ENCODE data around the gene OR1S1.
"Not testable (repeated sequence)": the region's sequence is repeated elsewhere in the genome, so short reads cannot be mapped to it uniquely, and the experiment has no call there.

The OR1S1 gene

DNA sequence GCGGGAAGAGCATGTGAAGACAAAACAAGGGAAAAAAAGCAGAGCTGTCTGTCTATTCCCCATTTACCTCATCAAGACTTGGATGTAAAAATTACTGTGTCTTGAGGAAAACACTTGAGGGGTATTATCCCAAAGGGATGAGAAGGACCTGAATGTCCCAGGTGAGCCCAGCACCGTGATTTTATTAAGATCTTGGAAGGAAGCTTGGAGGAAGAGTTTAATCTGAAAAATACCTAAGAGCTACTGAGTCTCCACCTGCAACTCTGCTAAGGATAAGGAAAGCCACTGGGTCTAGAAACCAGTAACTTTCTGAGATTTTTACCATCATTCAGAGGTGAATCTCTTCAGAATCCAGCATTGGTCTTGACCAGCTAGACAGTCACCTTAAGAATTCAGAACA is at the start of gene OR1S1:
OR1S1 (plus strand) TSS at position 301 of the 400 bp plus-strand sequence.
- DNase-seq, result not testable (repeated sequence)

DNA sequence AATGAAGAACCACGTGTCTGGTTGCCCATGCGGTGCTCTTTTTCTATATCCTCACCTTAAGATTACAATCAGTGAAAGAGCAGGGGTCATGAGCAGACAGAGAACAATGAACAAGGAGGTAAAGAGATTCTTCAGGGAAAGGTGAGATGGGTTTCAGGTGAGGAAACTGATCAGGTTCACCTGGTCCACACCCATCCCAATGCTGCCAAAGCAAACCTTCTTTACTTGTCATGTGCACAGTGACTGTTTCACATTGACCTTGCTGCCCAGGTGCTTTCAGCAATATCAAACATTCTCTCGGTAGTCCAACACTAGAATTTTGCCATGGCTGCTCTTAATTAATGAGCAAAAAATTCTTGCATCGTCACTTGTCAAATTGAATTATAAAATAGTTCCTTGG is 48.1 kb upstream of the OR1S1 start:
- DNase-seq, result no peak

DNA sequence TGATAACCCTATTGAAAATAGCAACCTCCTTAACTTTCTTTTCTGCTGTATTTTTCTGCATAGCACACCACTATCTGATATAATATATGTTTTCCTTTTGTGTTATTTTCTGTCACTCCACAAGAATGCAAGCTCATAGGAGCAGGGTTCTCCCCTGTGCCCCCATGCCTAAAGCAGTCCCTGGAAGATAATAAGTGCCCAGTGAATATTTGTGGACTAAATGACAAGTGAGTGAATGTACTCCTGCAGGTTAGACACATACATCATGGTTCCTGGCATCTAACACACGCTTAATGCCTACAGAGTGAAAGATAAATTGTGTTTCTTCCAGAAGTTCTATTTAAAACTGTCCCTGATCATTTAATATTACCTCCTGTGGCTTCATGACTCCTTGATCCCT is 47.5 kb upstream of the OR1S1 start:
- no peak for DNase-seq

DNA sequence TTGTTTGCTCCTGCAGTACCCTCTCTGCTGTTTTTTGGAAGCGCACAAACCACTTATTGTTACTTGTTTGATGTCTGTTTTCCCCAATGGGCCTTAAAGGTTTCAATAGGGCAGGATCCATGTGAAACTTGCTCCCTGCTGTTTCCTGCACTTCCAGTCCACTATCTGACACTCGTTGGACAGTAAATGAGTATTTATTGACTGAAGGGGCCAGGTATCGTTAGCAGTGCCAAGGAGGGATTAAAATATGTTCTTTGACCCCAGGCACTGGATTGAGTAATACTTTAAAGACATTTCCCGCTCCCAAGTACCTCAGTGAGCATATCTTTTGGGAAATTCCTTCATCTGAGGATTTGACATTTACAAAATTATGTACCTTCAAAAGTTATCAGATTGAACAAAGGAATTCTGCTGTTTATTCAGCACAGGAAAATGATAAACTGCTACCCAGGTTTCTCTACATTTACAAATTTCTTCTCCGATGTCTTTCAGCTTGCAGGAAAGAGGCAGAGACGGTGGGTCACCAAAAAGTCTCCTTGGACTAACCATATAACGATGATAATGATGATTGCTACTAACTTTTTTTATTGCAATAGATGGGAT is 46.9 kb upstream of the OR1S1 start:
- no peak for DNase-seq

DNA sequence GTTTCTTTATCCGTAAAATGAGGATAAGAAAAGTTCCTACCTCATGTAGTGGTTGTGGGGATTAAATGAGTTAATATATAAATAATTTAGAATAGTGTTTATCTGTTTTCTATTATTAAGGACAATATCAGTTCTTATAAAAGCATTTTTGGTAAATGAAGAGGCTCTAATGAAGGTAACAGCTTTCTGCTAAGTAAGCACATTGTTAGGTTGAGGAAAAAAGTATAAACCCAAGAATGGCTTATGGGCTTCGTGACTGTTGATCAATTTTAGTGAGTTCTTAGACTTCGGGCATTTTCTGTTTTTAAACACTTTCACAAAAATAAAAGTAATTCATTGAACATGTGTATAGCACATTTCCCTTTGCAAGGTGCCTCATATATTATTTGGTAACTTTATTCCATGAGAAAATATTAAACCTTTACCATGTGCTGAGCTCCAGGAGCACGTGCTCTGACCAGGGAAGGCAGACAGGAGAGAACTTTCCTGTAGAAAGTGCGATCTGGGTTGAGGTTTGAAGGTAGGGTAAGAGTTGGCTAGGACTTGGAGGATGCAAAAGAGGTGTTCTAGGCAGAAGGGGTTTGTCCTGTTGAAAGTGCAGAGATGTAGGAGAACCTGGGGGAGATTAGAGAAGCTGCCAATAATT is 35.0 kb upstream of the OR1S1 start:
- no peak for DNase-seq

DNA sequence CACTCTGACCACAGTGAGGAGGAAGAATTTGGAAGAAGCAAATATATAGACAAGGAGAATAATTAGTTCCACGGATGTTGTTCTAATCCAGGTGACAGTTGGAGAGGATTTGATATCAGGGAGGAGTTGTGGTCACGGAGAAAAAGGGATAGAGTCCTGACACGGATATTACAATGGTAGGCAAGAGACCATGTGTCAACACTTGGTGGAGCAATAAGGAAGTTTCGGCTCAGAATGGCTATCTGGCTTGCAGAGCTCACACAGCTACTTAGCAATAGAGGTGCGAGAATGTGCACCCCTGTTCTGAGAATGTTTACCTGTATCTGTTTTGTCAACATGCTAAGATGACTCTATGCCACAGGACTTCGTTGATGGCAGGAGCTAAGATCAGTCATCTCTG is 34.1 kb upstream of the OR1S1 start:
- DNase-seq, result no peak

DNA sequence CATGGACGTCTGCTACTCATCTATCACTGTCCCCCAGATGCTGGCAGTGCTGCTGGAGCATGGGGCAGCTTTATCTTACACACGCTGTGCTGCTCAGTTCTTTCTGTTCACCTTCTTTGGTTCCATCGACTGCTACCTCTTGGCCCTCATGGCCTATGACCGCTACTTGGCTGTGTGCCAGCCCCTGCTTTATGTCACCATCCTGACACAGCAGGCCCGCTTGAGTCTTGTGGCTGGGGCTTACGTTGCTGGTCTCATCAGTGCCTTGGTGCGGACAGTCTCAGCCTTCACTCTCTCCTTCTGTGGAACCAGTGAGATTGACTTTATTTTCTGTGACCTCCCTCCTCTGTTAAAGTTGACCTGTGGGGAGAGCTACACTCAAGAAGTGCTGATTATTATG is 32.9 kb upstream of the OR1S1 start:
- no peak for DNase-seq

DNA sequence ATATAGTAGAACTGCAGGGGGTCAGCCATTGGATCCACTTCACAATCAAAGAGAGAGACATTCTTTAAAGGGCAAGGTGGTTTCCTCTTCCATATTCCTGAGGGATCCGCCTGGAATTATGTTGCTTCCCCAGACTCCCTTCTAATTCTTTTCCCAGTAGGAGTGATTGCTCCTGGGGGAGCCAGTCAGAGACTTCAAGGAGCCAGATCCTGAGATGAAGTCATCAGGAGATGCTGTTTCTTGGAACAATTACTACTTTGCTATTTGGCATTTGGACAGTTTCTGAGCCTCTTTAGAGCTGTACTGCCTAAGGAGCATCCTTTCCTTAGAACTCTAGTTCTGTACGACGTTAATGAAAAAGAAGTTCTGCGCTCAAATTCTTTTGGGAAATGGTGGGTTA is 25.6 kb upstream of the OR1S1 start:
- no peak for DNase-seq

DNA sequence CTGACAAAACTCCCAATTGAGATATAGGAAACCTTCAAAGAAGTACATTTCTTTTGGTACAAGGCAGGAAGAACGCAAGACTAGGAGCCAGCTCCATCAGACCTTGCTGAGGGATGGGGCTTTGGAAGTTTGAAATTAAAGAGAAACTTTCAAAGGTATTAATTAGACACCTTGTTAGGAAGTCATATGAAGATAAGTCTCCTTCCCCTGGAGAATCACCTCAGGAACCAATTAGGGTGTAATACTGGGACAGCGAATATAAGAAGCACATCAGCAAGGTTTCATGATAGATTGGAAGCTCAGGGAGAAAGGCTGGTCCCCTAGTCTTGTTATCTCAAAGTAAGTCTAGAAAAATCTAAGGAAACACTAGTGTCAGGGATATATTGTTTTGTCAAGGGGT is 23.8 kb upstream of the OR1S1 start, which contains the start of gene OR9Q2:
OR9Q2 (plus strand) TSS at position 301 of the 400 bp plus-strand sequence. CDS start 1,421 bp downstream, outside the sequence.
- no peak for DNase-seq

DNA sequence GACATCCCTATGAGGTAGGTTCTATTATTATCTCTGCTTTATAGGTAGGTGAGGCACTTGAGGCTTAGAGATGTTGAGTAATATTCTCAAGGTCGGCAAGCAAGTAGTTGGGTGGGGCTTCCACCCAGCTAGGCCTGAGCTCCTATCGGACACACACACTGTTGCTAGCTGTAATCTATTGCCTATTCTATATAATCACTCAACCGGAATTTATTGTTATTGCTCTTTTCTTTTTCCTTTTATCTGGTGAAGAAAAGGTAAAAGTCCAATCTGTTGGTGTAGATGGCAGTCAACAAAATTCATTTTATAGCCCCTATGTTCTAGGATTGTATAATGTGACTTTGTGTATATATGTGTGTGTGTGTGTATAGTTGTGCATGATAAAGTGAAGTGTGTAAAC is 20.3 kb upstream of the OR1S1 start:
- no peak for DNase-seq

DNA sequence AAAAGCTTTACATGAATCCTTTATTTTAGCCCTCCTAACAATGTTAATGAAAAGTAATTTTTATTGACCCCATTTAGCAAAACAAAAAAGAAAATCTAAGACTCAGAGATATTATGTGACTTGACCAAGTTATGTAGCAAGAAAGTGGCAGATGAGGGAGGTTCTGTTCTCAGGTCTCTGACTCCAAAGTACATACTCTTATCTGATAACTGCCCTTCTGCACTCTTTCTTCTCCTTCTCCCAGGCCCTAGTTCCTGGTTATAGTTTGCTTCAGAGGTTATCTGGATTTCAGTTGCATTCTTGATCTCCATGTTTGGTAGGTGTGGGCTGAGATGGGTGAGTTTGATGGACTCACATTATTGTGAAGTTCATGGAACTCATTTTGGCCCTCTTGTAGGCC is 19.1 kb upstream of the OR1S1 start:
- no peak for DNase-seq

DNA sequence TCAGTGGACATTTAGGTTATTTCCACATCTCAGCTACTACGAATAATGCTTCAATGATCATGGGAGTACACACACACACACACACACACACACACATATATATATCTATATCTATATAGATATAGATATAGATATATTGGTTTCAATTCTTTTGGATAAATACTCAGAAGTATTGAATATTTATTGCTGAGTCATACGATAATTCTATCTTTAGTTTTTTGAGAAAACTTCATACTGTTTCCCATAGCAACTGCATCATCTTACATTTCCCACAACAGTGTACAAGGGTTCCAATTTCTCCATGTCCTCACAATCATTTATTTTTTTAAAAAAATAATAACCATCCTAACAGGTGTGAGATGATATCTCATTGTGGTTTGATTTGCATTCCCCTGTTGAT is 16.6 kb upstream of the OR1S1 start:
- no peak for DNase-seq

DNA sequence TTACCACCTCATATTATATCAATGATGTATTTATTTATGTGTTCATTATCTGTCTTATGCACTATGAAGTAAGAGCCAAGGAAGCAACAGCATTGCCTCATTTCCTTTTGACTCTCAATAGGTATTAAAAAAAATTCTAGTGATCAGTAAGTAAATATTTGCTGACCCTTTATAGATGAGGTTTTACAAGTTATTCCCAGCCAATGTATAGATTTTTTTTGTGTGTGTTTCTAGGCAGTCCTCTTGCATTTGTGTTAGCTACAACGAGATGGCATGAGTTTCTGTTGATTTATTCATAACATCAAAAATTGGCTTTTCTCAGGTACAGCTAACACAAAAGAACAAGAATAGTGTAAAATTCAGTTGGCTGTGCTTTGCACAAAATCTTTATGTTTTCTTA is 13.2 kb upstream of the OR1S1 start:
- no peak for DNase-seq

DNA sequence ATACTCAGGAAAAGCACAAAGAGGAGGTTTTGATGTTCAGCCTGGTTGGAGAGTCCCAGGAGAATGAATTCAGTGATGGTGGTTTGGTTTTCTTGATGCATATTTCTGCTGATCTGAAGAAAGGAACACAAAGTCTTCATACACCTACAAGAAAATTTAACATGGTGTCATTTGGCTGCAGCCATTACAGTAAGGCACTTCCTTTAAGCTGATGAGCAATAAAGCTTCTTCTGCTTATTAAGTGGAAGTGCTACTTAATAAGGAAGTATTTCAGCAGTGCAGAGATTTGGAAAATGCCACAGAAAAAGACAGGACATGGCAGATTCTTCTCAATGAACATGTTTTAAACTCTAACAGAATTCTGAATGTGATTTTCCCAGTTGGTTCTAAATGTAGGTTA is 8.5 kb upstream of the OR1S1 start, which contains the start of gene OR1S2:
OR1S2 (minus strand) TSS at position 101 of the 400 bp plus-strand sequence; CDS start at position 101, 0 bp downstream.
- DNase-seq, result no peak

DNA sequence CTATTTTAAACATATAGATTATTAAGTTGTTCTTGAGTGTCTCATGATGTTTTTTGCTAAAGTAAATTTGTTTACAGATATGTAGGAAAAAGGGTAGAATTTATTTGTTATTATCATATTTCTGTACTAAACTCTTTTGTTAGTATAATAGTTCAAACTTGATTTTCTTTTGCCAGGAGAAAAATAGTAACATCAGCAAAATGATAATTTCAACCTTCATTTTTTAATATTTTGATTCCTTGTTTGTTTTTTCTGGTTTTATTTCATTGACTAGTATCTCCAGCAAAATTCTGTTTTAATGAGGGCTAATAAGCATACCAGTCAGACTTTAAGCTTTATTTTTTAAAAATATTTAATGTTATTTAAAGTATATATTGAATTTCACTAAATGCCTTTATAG is 4.0 kb downstream of the OR1S1 start:
- DNase-seq, result no peak

DNA sequence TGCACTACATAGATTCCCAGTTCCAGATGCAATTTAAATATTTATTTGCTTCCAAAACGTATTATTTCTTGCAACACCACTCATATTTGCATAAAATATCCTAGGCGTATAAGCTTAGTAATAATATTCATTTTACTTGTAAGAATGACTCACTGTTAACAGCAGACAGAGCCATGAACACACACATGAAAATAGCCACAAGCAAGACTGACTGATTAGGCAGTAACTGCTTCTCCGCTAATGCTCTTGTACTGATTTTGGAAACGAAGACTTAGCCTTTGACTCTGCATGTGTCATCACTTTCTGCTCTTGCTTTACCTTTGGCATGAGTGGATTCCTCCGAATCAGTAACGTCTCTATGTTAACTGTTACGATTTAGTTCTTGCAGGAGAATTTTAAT is 10.2 kb downstream of the OR1S1 start:
- DNase-seq, result no peak

DNA sequence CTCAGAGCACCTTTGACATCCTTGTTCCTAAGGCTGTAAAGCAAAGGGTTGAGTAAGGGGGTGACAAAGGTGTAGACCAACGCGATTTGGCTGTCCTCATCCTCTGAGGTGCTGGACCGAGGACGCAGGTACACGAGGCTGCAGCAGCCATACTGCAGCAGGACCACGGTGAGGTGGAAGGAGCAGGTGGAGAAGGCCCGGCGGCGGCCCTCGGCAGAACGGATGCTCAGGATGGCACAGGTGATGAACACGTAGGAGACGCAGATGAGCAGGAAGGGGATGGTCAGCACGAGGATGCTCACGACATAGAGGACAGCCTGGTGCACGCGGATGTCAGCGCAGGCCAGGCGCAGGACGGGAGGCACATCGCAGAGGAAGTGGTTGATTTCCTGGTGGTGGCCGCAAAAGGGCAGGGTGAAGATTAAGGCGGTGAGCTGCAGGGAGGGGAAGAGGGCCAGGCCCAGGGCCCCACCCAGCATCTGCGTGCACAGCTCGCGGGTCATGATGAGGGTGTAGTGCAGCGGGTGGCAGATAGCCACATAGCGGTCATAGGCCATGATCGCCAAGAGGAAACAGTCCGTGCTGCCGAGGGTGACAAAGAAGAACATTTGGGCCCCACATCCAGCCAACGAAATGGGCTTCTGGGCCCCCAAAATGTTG is 15.6 kb downstream of the OR1S1 start:
- no peak for DNase-seq

DNA sequence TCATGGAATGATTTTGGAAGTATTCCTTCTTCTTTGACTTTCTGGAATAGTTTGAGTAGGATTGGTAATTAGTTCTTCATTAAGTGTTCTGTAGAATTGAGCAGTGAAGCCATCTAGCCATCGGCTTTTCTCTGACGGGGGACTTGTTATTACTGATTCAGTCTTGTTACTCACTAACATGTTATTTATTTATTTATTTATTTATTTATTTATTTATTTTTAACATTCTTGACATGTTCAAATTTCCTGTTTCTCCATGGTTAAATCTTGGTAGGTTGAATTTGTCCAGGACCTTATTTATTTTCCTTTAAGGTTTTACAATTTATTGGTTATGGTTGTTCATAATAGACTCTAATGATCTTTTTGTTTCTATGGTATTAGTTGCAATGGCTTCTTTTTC is 31.4 kb downstream of the OR1S1 start:
- DNase-seq, result no peak

DNA sequence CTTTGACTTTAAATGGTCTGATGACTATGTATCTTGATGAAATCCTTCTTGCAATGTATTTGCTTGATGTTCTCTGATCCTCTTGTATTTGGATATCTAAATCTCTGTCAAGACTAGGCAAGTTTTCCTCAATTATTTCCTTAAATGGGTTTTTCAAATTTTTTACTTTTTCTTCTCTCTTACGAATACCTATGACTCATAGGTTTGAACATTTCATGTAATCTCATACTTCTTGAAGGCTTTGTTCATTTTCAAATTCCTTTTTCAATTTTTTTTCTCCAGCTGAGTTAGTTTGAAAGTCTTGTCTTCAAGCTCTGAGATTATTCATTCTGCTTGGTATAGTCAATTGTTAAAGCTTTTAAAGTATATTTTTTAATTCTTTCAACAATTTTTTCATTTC is 42.4 kb downstream of the OR1S1 start:
- no peak for DNase-seq

DNA sequence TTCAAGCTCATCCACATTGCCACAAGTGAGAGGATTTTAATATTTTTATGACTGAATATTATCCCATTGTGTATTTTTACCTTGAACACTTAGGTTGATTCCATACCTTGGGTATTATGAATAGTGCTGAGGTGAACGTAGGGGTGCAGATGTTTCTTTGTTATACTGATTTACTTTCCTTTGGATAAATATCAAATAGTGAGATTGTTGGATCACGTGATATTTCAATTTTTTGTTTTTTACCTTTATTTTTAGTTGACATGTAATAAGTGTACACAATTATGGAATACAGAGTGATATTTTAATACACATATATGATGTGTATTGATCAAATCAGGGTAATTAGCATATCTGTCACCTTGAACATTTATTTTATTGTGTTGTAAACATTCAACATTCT is 47.5 kb downstream of the OR1S1 start:
- DNase-seq, result no peak
